ENCODE results near the gene PLPPR3. TPM values are rescaled to one million over a fixed set of nuclear protein-coding genes. Genes with fewer than 3 reads are reported as not detected.

Gene PLPPR3
- total RNA-seq, 4 donors from 2014 or later: not detected

DNA sequence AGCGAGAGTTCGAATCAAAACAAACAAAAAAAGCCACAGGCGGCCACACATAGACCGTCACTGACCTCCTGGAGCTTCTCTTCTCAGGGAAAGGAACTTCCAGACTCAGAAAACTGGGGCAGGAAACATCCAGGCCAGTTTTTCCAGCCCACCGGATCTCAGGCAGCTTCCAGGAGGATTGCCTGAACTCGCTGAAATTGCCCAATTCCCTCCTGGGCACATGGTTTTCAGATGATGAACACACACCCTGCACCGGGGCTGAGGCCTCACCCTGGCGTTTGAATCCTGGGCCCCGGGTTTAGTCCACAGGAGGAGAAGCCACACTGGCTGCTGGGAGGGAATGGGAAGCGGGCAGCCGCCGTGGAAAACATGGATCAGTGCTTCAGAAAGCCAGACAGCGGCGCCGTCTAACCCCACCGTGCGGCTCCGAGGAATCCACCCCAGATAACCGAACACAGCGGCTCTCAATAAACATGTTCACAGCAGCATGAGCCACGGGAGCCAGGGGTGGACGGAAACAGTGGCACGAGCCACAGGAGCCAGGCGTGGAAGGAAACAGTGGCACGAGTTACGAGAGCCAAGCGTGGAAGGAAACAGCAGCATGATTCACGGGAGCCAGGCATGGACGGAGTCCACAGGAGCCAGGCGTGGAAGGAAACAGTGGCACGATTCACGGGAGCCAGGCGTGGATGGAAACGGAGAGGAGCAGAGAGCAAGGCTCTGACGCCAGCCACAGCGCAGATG lies 42.7 kb downstream of the PLPPR3 start:
- peaks cover 0 to 12% (median 0%) of the 10 kb centered on the region in 4 donors for H3K4me1 ChIP-seq
- no peak overlapping the region for H3K4me3 ChIP-seq
- H3K27ac ChIP-seq: peak overlapping the region in 2 of 4 donors; percentile 52 to 57
- TF ChIP-seq, protein P1, sequence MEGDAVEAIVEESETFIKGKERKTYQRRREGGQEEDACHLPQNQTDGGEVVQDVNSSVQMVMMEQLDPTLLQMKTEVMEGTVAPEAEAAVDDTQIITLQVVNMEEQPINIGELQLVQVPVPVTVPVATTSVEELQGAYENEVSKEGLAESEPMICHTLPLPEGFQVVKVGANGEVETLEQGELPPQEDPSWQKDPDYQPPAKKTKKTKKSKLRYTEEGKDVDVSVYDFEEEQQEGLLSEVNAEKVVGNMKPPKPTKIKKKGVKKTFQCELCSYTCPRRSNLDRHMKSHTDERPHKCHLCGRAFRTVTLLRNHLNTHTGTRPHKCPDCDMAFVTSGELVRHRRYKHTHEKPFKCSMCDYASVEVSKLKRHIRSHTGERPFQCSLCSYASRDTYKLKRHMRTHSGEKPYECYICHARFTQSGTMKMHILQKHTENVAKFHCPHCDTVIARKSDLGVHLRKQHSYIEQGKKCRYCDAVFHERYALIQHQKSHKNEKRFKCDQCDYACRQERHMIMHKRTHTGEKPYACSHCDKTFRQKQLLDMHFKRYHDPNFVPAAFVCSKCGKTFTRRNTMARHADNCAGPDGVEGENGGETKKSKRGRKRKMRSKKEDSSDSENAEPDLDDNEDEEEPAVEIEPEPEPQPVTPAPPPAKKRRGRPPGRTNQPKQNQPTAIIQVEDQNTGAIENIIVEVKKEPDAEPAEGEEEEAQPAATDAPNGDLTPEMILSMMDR (IDR thresholded peaks at IDR 0.05): no peak
- TF ChIP-seq POLR2A (IDR thresholded peaks at IDR 0.05): no peak
- no peaks in the 10 kb centered on the region for H3K9me3 ChIP-seq
- DNase-seq: peak in 1 of 3 donors; percentile 63
- no peaks in the 10 kb centered on the region for H3K36me3 ChIP-seq
- H3K27me3 ChIP-seq: no peaks in the 10 kb centered on the region

DNA sequence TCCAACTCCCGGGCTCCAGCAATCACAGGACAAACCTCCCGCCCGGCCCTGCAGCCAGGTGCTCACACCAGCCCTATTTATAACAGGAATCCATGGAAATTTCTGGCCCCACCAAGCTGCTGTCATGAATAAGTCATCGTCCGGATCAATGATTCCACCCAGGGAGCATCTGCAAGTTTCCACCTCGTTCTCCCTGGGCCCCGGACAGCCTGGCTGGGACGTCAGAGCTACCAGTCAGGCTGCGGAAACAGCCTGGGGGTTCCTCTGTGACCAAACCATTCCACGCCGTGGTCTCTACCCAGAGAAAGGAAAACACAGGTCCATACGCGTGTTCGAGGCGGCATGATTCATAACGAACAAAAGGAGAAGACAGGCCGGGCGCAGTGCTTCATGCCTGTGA lies 45.2 kb downstream of the PLPPR3 start:
- TF ChIP-seq, protein P1 (IDR thresholded peaks at IDR 0.05): no peak
- TF ChIP-seq POLR2A (IDR thresholded peaks at IDR 0.05): no peak
- Histone ChIP-seq H3K4me1 (no peaks in the 10 kb centered on the region), H3K9me3 (no peaks in the 10 kb centered on the region), H3K27me3 (no peaks in the 10 kb centered on the region), H3K36me3 (no peaks in the 10 kb centered on the region), H3K27ac (no peak overlapping the region), H3K4me3 (no peak overlapping the region)
- no peak for DNase-seq

DNA sequence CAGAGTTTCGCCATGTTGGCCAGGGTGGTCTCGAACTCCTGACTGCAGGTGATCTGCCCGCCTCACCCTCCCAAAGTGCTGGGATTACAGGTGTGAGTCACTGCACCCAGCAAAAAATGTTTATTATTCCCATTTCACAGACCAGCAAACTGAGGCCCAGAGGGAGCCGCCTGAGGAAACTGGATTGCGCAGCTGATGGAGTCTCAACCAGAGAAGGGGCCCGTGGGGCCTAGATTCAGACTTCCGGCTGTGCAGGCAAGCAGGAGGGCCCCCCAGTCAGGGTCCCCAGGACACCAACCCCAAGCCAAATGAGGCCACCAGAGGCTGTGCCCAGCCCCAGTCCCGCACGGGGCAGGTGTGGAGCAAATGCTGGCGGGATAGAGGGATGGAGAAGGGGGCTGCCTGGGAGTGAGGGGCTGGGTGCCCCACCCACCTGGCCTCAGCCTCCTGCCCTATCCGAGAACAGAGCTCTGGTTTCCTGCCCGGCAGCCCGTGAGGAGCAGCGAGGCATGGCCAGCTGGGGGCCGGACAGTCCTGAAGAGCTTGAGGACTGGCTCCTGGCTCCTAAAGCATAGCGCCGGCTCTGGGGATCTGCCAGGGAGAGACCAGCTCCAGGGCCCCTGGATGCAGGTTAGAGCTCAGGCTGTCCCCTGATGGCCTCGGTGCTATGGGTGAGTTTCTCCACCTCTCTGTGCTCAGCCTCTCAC lies 48.9 kb downstream of the PLPPR3 start:
- Histone ChIP-seq H3K36me3 (no peaks in the 10 kb centered on the region), H3K4me1 (no peaks in the 10 kb centered on the region), H3K27me3 (no peaks in the 10 kb centered on the region), H3K27ac (no peak overlapping the region), H3K9me3 (no peaks in the 10 kb centered on the region), H3K4me3 (no peak overlapping the region)
- TF ChIP-seq, protein P1 (IDR thresholded peaks at IDR 0.05): no peak
- no peak for TF ChIP-seq POLR2A (IDR thresholded peaks at IDR 0.05)
- DNase-seq: no peak

DNA sequence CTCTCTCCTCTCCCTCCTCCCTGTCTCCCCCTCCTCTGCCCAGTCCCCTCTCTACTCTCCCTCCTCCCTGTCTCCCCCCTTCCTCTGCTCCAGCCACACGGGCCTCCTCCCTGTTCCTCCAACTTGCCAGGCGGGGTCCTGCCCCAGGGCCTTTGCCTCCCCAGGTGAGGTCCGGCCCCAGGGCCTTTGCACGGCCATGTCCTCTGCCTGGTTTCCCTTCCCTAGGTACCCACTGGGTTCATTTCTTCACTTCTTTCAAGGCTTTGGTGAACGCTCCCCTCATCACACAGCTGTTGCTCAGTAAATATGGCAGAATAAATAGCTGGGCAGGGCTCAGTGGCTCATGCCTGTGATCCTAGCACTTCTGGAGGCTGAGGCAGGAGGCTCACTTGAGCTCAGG lies 49.7 kb downstream of the PLPPR3 start:
- no peak overlapping the region for H3K4me3 ChIP-seq
- DNase-seq: no peak
- H3K27me3 ChIP-seq: no peaks in the 10 kb centered on the region
- no peaks in the 10 kb centered on the region for H3K4me1 ChIP-seq
- no peaks in the 10 kb centered on the region for H3K36me3 ChIP-seq
- TF ChIP-seq, protein P1 (IDR thresholded peaks at IDR 0.05): no peak
- no peak for TF ChIP-seq POLR2A (IDR thresholded peaks at IDR 0.05)
- H3K27ac ChIP-seq: no peak overlapping the region
- H3K9me3 ChIP-seq: no peaks in the 10 kb centered on the region

DNA sequence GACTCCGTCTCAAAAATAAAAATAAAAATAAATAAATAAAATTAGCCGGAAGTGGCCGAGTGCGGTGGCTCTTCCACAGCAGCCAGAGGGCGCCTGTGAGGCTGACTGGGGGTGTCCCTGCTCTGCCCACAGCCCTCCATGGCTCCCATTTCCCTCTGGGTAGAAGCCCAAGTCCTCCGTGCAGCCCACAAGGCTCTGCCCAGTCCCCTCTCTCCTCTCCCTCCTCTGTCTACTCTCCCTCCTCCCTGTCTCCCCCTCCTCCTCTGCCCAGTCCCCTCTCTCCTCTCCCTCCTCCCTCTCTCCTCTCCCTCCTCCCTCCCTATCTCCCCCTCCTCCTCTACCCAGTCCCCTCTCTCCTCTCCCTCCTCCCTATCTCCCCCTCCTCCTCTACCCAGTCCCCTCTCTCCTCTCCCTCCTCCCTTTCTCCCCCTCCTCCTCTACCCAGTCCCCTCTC lies 50.4 kb downstream of the PLPPR3 start:
- no peaks in the 10 kb centered on the region for H3K9me3 ChIP-seq
- no peaks in the 10 kb centered on the region for H3K36me3 ChIP-seq
- H3K4me3 ChIP-seq: no peak overlapping the region
- H3K27ac ChIP-seq: no peak overlapping the region
- TF ChIP-seq, protein P1 (IDR thresholded peaks at IDR 0.05): peak in 5 of 6 experiments; percentile 16 to 56 (median 40)
- TF ChIP-seq POLR2A (IDR thresholded peaks at IDR 0.05): no peak
- no peaks in the 10 kb centered on the region for H3K27me3 ChIP-seq
- no peaks in the 10 kb centered on the region for H3K4me1 ChIP-seq
- DNase-seq: no peak

All from Peyer's patch (tissue), 4 donors.